Inflammatory macrophage (primary cell): ENCODE measurements around the gene LPP.
A peak's percentile ranks its signal among the peaks of the same experiment; 100 is the strongest.
"Not testable (repeated sequence)": the region's sequence is repeated elsewhere in the genome, so short reads cannot be mapped to it uniquely, and the experiment has no call there.

Source experiments
- DNase-seq, 2 donors: peaks; one replicate each; pipeline ENCODE4 v3.0.0-alpha.2; 2020 to 2022

Gene LPP

GRCh38 chr3:188407158-188407880, 253.4 kb downstream of the LPP start:
- DNase-seq = no peak

- no peak for DNase-seq
Observed at GRCh38 chr3:188408831-188409230, 254.9 kb downstream of the LPP start.

- no peak for DNase-seq
Observed at GRCh38 chr3:188411750-188412149, 257.8 kb downstream of the LPP start.

- DNase-seq = no peak
Observed at GRCh38 chr3:188415196-188415595, 261.2 kb downstream of the LPP start.

GRCh38 chr3:188416041-188416440, 262.1 kb downstream of the LPP start:
- no peak for DNase-seq

- DNase-seq = no peak
Observed at GRCh38 chr3:188417271-188417696, 263.3 kb downstream of the LPP start.

GRCh38 chr3:188417766-188418165, 263.8 kb downstream of the LPP start:
- peak in 1 of 2 donors; percentile 70 for DNase-seq

GRCh38 chr3:188421151-188421821, 267.3 kb downstream of the LPP start:
- DNase-seq = no peak

GRCh38 chr3:188421836-188422540, 268.0 kb downstream of the LPP start:
- DNase-seq = peak; percentile 85

- DNase-seq = peak in 1 of 2 donors; percentile 52
Observed at GRCh38 chr3:188427981-188428380, 274.0 kb downstream of the LPP start.

GRCh38 chr3:188431040-188431439, 277.1 kb downstream of the LPP start:
- DNase-seq = no peak

- DNase-seq = peak; percentile 74 to 96
Observed at GRCh38 chr3:188431553-188431952, 277.6 kb downstream of the LPP start.

GRCh38 chr3:188432802-188433520, 279.0 kb downstream of the LPP start:
- DNase-seq = peak; percentile 58 to 65

- DNase-seq = peak in 1 of 2 donors; percentile 48
Observed at GRCh38 chr3:188433521-188434150, 279.7 kb downstream of the LPP start.

GRCh38 chr3:188434594-188434993, 280.6 kb downstream of the LPP start:
- DNase-seq = no peak

GRCh38 chr3:188435266-188435665, 281.3 kb downstream of the LPP start:
- DNase-seq = no peak

GRCh38 chr3:188437926-188438325, 284.0 kb downstream of the LPP start:
- DNase-seq = no peak

GRCh38 chr3:188439080-188439479, 285.1 kb downstream of the LPP start:
- DNase-seq = peak; percentile 86 to 87

GRCh38 chr3:188440340-188440972, 286.5 kb downstream of the LPP start:
- DNase-seq = peak in 1 of 2 donors; percentile 31

- DNase-seq = no peak
Observed at GRCh38 chr3:188442430-188442829, 288.5 kb downstream of the LPP start.

- not testable (repeated sequence) for DNase-seq
Observed at GRCh38 chr3:188445175-188445574, 291.2 kb downstream of the LPP start.

GRCh38 chr3:188446014-188446413, 292.1 kb downstream of the LPP start:
- no peak for DNase-seq
